AG09309 (cell line): ENCODE results near the gene BBS4.
"Not testable (repeated sequence)": the region's sequence is repeated elsewhere in the genome, so short reads cannot be mapped to it uniquely, and the experiment has no call there.

Experiments used
- DNase-seq: peaks from one replicate; pipeline ENCODE4 v3.0.0-alpha.2; 2010; ENCODE audit warnings: low read depth
- H3K4me3 ChIP-seq: 2 replicates; pipeline ENCODE4 v1.5.1; 2011; ENCODE audit warnings: mild to moderate bottlenecking, low read depth, low read length, moderate library complexity; ENCODE audit not compliant: control insufficient read depth
- TF ChIP-seq, protein P1 (sequence below): IDR thresholded peaks from 2 replicates; pipeline ENCODE4 v1.5.1; 2011; ENCODE audit warnings: mild to moderate bottlenecking, low read depth, low read length, inconsistent platforms; ENCODE audit not compliant: insufficient read depth, control insufficient read depth; ENCODE audit errors: missing control alignments

BBS4 gene

DNA sequence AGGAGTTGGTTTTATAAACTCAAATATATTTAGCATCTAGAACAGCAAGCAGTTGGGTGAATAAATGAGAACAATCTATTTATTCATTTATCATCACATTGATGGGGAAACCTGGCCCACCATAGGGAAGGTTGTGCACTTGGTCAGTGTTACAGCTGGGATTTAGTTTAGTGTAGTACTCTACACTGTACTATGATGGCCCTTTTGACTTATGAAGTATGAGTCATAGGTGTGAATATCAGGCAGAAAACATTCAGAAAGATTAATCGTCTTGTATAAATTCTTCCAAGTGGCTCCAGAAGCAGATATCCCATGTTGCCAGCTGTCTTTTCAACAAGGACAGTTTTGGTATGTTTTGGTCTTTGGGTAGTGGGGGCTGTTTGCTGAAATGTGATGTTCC lies 38.0 kb downstream of the BBS4 start:
- no peak for DNase-seq
- no peak overlapping the region for H3K4me3 ChIP-seq
- TF ChIP-seq, protein P1, sequence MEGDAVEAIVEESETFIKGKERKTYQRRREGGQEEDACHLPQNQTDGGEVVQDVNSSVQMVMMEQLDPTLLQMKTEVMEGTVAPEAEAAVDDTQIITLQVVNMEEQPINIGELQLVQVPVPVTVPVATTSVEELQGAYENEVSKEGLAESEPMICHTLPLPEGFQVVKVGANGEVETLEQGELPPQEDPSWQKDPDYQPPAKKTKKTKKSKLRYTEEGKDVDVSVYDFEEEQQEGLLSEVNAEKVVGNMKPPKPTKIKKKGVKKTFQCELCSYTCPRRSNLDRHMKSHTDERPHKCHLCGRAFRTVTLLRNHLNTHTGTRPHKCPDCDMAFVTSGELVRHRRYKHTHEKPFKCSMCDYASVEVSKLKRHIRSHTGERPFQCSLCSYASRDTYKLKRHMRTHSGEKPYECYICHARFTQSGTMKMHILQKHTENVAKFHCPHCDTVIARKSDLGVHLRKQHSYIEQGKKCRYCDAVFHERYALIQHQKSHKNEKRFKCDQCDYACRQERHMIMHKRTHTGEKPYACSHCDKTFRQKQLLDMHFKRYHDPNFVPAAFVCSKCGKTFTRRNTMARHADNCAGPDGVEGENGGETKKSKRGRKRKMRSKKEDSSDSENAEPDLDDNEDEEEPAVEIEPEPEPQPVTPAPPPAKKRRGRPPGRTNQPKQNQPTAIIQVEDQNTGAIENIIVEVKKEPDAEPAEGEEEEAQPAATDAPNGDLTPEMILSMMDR = no peak

DNA sequence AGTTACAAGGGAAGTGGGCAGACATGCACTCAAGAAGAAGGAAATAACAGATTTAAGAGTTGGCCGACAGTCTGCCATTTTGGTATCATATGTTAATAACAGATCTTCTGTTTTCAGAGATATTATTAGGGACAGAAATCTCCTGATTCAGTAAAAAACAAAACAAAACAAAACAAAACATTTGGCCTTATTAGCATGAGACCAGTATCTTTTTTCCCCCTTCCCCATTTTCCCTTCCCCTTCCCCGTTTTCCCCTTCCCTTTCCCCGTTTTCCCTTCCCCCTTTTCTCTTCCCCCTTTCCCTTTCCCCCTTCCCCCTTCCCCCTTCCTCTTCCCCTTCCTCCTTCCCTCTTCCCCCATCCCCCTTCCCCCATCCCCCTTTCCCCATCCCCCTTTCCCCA lies 39.4 kb downstream of the BBS4 start:
- no peak overlapping the region for H3K4me3 ChIP-seq
- DNase-seq = no peak
- TF ChIP-seq, protein P1 = no peak

DNA sequence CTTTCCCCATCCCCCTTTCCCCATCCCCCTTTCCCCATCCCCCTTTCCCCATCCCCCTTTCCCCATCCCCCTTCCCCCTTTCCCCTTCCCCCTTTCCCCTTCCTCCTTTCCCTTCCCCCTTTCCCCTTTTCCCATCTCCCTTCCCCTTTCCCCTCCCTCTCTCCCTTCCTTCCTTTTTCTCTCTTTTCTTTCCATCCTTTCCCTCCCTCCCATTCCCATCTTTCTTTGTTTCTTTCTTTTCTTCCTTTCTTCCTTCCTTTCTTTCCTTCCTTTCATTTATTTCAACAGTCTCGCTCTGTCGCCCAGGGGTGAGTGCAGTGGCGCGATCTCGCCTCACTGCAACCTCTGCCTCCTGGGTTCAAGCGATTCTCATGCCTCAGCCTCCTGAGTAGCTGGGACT lies 39.8 kb downstream of the BBS4 start:
- not testable (repeated sequence) for DNase-seq, H3K4me3 ChIP-seq

DNA sequence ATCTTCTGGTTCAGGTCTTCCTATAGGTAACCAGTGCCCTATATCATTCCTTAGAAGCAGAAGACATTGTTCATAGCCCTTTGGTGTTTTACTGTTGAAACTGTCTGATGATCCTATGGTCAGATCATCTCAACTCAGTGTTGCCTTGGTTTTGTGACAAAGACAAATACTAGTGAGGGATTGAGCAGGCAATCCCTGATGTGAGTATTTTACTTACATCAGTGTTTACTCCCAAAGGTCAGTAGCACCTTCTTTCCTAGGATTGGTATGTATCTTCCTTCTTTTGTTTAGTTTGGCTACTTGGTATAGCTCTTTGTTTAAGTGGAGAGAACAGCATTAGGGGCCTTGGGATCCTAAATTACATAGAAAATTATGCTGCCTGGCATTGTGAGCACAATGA lies 41.1 kb downstream of the BBS4 start:
- no peak overlapping the region for H3K4me3 ChIP-seq
- TF ChIP-seq, protein P1 = no peak
- DNase-seq = no peak

DNA sequence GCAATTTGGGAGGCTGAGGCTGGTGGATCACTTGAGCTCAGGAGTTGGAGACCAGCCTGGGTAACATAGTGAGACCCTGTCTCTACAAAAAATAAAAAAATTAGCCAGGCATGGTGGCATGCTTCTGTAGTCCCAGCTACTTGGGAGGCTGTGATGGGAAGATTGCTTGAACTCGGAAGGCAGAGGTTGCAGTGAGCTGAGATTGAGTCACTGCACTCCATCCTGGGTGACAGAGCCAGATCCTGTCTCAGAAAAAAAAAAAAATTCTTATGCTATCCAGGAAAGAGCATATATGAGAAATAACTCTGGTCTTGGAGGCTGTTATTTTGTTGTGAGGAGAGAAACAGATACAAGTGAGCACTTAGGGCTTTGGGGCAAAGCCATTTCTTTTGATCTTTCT lies 42.2 kb downstream of the BBS4 start:
- not testable (repeated sequence) for H3K4me3 ChIP-seq, DNase-seq

DNA sequence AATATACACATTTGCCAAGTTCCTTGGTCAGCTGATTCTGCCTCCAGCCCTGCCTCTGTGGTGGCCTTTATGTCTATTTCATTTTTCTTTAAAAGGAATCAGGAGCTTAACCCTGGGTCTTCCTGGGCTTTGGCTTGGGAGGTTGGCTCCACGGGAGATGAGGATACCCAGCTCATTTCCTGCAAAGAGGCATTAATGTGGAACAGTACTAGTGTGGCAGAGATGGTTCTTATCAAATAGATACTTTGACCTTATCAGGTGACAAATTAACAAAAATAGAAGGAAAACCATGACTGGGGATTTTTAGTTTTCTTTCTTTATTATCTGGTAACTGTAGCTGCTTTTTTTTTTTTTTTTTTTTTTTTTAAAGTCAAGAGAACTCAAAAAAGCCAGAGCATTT lies 42.8 kb downstream of the BBS4 start:
- H3K4me3 ChIP-seq = no peak overlapping the region
- TF ChIP-seq, protein P1 = no peak
- no peak for DNase-seq

DNA sequence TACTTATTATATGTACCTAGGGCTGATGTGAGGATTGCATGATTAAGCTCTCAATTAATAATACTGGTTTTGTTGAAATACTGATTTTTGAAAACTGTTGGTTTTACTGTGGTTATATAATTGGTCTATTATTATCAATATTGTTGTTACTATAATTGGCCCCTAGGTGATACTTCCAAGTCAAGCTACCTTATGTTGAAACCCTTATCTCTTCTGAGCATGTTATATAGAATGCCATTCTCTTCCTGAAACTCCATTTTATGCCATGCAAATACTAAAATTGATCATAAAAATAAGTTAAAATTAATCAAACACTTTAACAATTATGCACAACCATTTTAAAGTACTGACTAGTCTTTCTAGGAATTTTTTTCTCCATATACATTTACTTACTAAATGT lies 46.1 kb downstream of the BBS4 start:
- no peak for DNase-seq
- TF ChIP-seq, protein P1 = no peak
- H3K4me3 ChIP-seq = no peak overlapping the region

DNA sequence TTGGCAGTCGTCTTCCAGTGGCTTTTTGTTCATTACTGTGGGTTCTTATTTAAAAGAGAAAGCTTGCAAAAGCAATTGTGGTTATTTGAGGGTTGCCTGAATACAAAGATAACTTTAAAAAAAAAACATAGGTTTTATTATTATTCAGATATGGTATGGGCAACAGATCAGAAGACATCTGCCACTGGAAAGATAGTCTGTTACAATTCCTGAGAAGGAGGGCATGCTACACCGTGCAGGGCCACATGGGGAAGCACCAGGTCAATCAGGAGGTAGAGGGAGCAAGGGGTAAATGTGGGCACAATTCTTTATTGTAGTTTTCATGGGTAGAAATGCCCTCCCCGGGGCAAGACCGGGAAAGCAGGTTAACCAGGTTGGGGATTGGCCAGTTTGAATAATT lies 46.5 kb downstream of the BBS4 start:
- no peak overlapping the region for H3K4me3 ChIP-seq
- TF ChIP-seq, protein P1 = no peak
- DNase-seq = no peak
